ENCODE results near the gene RAB34.

The RAB34 gene

GRCh38 chr17:28688481-28688880 is 29.2 kb downstream of the RAB34 start:
- no peak for TF ChIP-seq CTCF (IDR thresholded peaks at IDR 0.05; ENCODE audit: low read depth, low read length)
- no peak overlapping the region for H3K4me3 ChIP-seq (ENCODE audit: low read depth, low read length)

- H3K4me3 ChIP-seq (ENCODE audit: low read depth, low read length) = no peak overlapping the region
- TF ChIP-seq CTCF (IDR thresholded peaks at IDR 0.05; ENCODE audit: low read depth, low read length) = no peak
Measured at GRCh38 chr17:28686296-28686695, 31.4 kb downstream of the RAB34 start.

GRCh38 chr17:28685366-28685765 is 32.3 kb downstream of the RAB34 start:
- no peak overlapping the region for H3K4me3 ChIP-seq (ENCODE audit: low read depth, low read length)
- no peak for TF ChIP-seq CTCF (IDR thresholded peaks at IDR 0.05; ENCODE audit: low read depth, low read length)

- no peak for TF ChIP-seq CTCF (IDR thresholded peaks at IDR 0.05; ENCODE audit: low read depth, low read length)
- H3K4me3 ChIP-seq (ENCODE audit: low read depth, low read length) = no peak overlapping the region
Measured at GRCh38 chr17:28684963-28685362, 32.7 kb downstream of the RAB34 start.

GRCh38 chr17:28682655-28683054 is 35.0 kb downstream of the RAB34 start:
- H3K4me3 ChIP-seq (ENCODE audit: low read depth, low read length) = no peak overlapping the region
- TF ChIP-seq CTCF (IDR thresholded peaks at IDR 0.05; ENCODE audit: low read depth, low read length) = no peak

- no peak overlapping the region for H3K4me3 ChIP-seq (ENCODE audit: low read depth, low read length)
- no peak for TF ChIP-seq CTCF (IDR thresholded peaks at IDR 0.05; ENCODE audit: low read depth, low read length)
Measured at GRCh38 chr17:28675980-28676379, 41.7 kb downstream of the RAB34 start.

GRCh38 chr17:28675490-28675889 is 42.2 kb downstream of the RAB34 start:
- TF ChIP-seq CTCF (IDR thresholded peaks at IDR 0.05; ENCODE audit: low read depth, low read length) = no peak
- H3K4me3 ChIP-seq (ENCODE audit: low read depth, low read length) = no peak overlapping the region
